GM21619 (cell line): ENCODE measurements around the gene KIF21B.
A peak's percentile ranks its signal among the peaks of the same experiment; 100 is the strongest.

Experiments
- ATAC-seq: cut with Tn5 transposase; IDR thresholded peaks from one replicate; pipeline ENCODE4 v1.9.1; 2021; ENCODE audit not compliant: unreplicated experiment

KIF21B gene

GRCh38 chr1:201049248-201049831 is 25.8 kb upstream of the KIF21B start:
- no peak for ATAC-seq

- no peak for ATAC-seq
Observed at GRCh38 chr1:201048521-201048920, 25.0 kb upstream of the KIF21B start.

- ATAC-seq: no peak
Observed at GRCh38 chr1:201044119-201044518, 20.6 kb upstream of the KIF21B start.

GRCh38 chr1:201042779-201043461 is 19.4 kb upstream of the KIF21B start:
- peak; percentile 83 for ATAC-seq

- no peak for ATAC-seq
Observed at GRCh38 chr1:201041011-201041410, 17.5 kb upstream of the KIF21B start.

GRCh38 chr1:201039876-201040275 is 16.4 kb upstream of the KIF21B start:
- ATAC-seq: no peak

- no peak for ATAC-seq
Observed at GRCh38 chr1:201039418-201039817, 15.9 kb upstream of the KIF21B start.

GRCh38 chr1:201038186-201038876 is 14.8 kb upstream of the KIF21B start:
- no peak for ATAC-seq

GRCh38 chr1:201036188-201036842 is 12.8 kb upstream of the KIF21B start:
- ATAC-seq: no peak

GRCh38 chr1:201034671-201035070 is 11.2 kb upstream of the KIF21B start:
- no peak for ATAC-seq

- ATAC-seq: no peak
Observed at GRCh38 chr1:201032408-201032807, 8.9 kb upstream of the KIF21B start.

- ATAC-seq: no peak
Observed at GRCh38 chr1:201028461-201028889, 5.0 kb upstream of the KIF21B start.

GRCh38 chr1:201026836-201027235 is 3.3 kb upstream of the KIF21B start:
- no peak for ATAC-seq

GRCh38 chr1:201026234-201026633 is 2.7 kb upstream of the KIF21B start:
- ATAC-seq: no peak

- ATAC-seq: peak; percentile 27
Observed at GRCh38 chr1:201025571-201026002, 2.1 kb upstream of the KIF21B start.

GRCh38 chr1:201024625-201024998 is 1.1 kb upstream of the KIF21B start:
- no peak for ATAC-seq

GRCh38 chr1:201023920-201024624 is 558 bp upstream of the KIF21B start:
- no peak for ATAC-seq

- ATAC-seq: no peak
Observed at GRCh38 chr1:201022820-201023516, 546 bp downstream of the KIF21B start.

- no peak for ATAC-seq
Observed at GRCh38 chr1:201022493-201022819, 1.1 kb downstream of the KIF21B start.

GRCh38 chr1:201021630-201022492 is 1.7 kb downstream of the KIF21B start:
- ATAC-seq: no peak
